Gastrocnemius medialis (tissue), 4 donors: ENCODE results near the gene KIF26B.

Experiments used
- POLR2A ChIP-seq, 2 donors: fragments of 450-650 bp; IDR thresholded peaks; one replicate each; pipeline ENCODE4 v1.6.1; 2017; ENCODE audit warnings: antibody characterized with exemption in 2 of 2, mild to moderate bottlenecking in 2 of 2, moderate library complexity in 2 of 2
- TF ChIP-seq, protein P1 (sequence below), 5 experiments: fragments of 450-650 bp in 3 of 5; fragments of 200-600 bp in 2 of 5; sonication (generic) in 2 of 5; IDR thresholded peaks in 4 of 5; conservative IDR thresholded peaks in 1 of 5; 1 replicate in 4 of 5; 2 replicates in 1 of 5; pipeline ENCODE4 v1.5.1; 2016 to 2019; ENCODE audit warnings: antibody characterized with exemption in 5 of 5, mild to moderate bottlenecking in 3 of 5, moderate library complexity in 3 of 5

DNA sequence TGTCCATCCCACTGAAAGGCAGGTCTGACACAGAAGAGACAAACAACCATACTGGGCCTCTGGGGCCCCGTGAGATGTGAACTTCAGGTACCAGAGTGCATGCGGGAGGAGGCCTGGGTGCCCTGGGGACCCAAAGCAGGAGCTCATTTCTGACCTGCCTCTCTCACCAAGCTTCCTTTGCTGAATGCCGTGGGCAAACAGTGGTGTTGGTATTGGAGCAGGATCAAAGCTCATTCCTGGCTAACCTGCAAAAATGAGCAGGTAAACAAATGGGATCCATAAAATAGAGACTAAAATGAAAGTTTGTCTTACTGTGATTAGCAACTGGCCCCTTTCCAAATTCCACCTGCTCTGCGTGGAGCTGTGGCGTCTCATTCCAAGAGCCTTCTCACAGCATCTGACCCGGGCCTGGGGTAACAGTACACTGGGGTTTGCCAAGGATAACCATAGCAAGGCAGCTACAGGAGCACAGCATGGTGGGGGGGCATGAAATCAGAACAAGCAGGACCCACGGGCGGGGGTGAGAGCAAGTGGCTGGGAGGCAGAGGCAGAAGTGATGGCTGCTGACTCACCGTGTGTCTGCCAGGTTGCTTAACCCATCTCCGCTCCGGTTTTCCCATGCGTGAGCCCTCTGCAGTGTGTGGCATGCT, 103.6 kb downstream of the KIF26B start:
- TF ChIP-seq, protein P1, sequence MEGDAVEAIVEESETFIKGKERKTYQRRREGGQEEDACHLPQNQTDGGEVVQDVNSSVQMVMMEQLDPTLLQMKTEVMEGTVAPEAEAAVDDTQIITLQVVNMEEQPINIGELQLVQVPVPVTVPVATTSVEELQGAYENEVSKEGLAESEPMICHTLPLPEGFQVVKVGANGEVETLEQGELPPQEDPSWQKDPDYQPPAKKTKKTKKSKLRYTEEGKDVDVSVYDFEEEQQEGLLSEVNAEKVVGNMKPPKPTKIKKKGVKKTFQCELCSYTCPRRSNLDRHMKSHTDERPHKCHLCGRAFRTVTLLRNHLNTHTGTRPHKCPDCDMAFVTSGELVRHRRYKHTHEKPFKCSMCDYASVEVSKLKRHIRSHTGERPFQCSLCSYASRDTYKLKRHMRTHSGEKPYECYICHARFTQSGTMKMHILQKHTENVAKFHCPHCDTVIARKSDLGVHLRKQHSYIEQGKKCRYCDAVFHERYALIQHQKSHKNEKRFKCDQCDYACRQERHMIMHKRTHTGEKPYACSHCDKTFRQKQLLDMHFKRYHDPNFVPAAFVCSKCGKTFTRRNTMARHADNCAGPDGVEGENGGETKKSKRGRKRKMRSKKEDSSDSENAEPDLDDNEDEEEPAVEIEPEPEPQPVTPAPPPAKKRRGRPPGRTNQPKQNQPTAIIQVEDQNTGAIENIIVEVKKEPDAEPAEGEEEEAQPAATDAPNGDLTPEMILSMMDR (IDR thresholded peaks at IDR 0.05 in 4 of 5, conservative IDR thresholded peaks at IDR 0.05 in 1 of 5) = no peak
- TF ChIP-seq POLR2A (IDR thresholded peaks at IDR 0.05) = no peak
